ENCODE measurements around the gene BDP1. TPM values are rescaled to one million over a fixed set of nuclear protein-coding genes. Genes with fewer than 3 reads are reported as not detected.
"Not testable (repeated sequence)": the region's sequence is repeated elsewhere in the genome, so short reads cannot be mapped to it uniquely, and the experiment has no call there.

BDP1 gene
- total RNA-seq, 1 donor from 2014 or later, result 20.5 TPM

DNA sequence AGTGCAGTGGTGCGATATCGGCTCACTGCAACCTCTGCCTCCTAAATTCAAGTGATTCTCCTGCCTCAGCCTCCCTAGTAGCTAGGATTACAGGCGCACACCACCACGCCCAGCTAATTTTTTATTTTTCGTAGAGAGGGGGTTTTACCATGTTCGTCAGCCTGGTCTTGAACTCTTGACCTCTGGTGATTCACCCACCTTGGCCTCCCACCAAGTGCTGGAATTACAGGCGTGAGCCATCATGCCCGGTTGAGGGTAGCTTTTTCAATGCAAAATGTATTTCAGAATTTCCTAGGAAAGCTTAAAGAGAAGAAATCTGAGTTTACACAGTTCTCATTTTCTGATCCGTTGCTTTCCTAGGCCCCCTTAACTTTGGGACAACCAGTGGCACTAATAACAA lies 15.7 kb downstream of the BDP1 start:
- no peak overlapping the region for H3K4me3 ChIP-seq (ENCODE audit: low read depth, low read length)
- DNase-seq (ENCODE audit: low read depth), result no peak
- no peak for TF ChIP-seq CTCF (conservative IDR thresholded peaks at IDR 0.05; ENCODE audit: low read depth, low read length)

GRCh38 chr5:71475788-71476384 lies 20.4 kb downstream of the BDP1 start:
- no peak for DNase-seq (ENCODE audit: low read depth)
- H3K4me3 ChIP-seq (ENCODE audit: low read depth, low read length), result no peak overlapping the region
- peak; percentile 82 for TF ChIP-seq CTCF (conservative IDR thresholded peaks at IDR 0.05; ENCODE audit: low read depth, low read length)

- no peak for TF ChIP-seq CTCF (conservative IDR thresholded peaks at IDR 0.05; ENCODE audit: low read depth, low read length)
- no peak for DNase-seq (ENCODE audit: low read depth)
- no peak overlapping the region for H3K4me3 ChIP-seq (ENCODE audit: low read depth, low read length)
Observed at GRCh38 chr5:71481441-71481840, 26.0 kb downstream of the BDP1 start.

GRCh38 chr5:71482132-71482531 lies 26.7 kb downstream of the BDP1 start:
- H3K4me3 ChIP-seq (ENCODE audit: low read depth, low read length), result no peak overlapping the region
- peak; percentile 32 for DNase-seq (ENCODE audit: low read depth)
- TF ChIP-seq CTCF (conservative IDR thresholded peaks at IDR 0.05; ENCODE audit: low read depth, low read length), result no peak

DNA sequence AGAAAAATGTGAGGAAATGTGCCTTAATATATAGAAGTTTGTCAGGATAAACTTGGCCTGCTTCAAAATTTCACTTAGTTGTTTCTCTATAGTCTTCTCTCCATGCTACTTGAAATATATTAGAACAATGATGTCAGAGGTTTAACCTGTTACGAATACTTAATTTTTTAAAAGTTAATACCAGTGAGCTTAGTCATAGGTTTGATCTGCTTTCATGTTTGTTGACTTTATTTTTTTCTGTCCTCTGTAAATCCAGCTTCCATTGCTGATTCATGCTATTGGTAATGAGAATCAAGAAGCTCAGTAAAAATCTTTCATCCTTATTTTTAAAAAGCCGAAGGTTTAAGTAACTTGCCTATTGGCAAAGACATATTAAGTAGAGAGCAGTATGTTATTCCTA lies 27.9 kb downstream of the BDP1 start:
- TF ChIP-seq CTCF (conservative IDR thresholded peaks at IDR 0.05; ENCODE audit: low read depth, low read length), result no peak
- DNase-seq (ENCODE audit: low read depth), result peak; percentile 71
- no peak overlapping the region for H3K4me3 ChIP-seq (ENCODE audit: low read depth, low read length)

DNA sequence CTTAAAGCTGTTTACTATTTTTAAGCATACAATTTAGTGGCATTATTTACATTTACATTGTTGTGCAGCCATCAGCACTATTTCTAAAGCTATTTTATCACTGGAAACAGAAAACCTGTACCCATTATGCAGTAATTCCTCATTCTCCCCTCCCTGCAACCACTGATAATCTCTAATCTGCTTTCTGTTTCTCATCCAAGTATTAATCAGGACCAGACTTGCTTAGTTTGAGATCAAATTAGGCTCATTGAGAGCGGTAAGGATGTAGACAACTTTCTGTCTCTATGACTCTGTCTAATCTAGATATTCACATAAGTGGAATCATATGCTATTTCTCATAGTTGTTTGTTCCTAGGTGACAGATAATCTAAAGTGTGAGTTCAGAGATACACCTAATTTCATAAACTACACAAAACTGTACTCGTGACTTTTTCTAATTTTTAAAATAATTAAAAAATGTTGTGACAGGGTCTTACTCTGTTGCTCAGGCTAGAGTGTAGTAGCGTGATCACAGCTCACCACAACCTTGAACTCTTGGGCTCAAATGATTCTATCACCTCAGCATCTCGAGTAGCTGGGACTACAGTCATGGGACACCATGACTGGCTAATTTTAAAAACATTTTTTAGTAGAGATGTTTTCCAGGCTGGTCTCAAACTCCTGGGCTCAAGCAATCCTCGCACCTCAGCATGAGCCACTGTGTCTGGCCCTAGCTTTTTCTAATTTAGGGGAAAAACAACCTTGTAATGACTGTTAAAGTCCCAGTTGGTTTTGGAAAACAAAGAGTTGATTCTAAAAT lies 37.6 kb downstream of the BDP1 start:
- H3K4me3 ChIP-seq (ENCODE audit: low read depth, low read length), result no peak overlapping the region
- no peak for TF ChIP-seq CTCF (conservative IDR thresholded peaks at IDR 0.05; ENCODE audit: low read depth, low read length)
- DNase-seq (ENCODE audit: low read depth), result no peak

DNA sequence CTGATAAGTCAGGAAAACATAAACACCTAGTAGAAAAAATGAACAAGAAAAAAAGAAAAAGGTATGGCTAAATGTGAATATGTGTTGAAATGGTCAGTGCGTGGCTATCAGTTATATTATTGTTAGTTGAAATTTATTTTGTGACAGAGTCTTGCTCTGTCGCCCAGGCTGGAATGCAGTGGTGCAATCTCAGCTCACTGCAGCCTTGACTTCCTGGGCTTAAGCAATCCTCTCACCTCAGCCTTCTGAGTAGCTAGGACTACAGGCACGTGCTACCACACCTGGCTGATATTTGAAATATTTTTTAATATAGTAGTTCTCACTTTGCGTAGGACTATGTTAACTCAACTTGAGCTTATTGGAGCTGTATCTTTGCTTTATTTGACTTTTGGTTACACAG lies 38.8 kb downstream of the BDP1 start:
- DNase-seq (ENCODE audit: low read depth); H3K4me3 ChIP-seq (ENCODE audit: low read depth, low read length): not testable (repeated sequence)

DNA sequence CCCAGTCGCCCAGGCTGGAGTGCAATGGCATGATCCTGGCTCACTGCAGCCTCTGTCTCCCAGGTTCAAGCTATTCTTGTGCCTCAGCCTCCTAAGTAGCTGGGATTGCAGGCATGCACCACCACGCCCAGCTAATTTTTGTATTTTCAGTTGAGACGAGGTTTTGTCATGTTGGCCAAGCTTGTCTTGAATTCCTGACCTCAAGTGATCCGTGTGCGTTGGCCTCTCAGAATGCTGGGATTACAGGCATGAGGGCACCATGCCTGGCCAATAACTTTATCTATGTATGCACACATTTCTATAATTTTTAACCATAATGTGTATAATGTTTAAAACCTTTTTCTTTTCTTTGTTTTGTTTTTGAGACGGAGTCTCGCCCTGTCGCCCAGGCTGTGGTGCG lies 43.3 kb downstream of the BDP1 start:
- not testable (repeated sequence) for DNase-seq (ENCODE audit: low read depth); H3K4me3 ChIP-seq (ENCODE audit: low read depth, low read length)
